Mucosa of stomach (tissue), 1 donor: Measurements from ENCODE around the gene TRIM50.
"Not testable (repeated sequence)": the region's sequence is repeated elsewhere in the genome, so short reads cannot be mapped to it uniquely, and the experiment has no call there.

Experiments
- H3K27me3 ChIP-seq: one replicate; pipeline ENCODE4 v1.7.0; 2013; ENCODE audit warnings: mild to moderate bottlenecking, low read length; ENCODE audit not compliant: control insufficient read depth, insufficient read depth
- H3K36me3 ChIP-seq: one replicate; pipeline ENCODE4 v1.7.0; 2013; ENCODE audit warnings: low read length; ENCODE audit not compliant: control insufficient read depth, insufficient read depth
- H3K4me1 ChIP-seq: one replicate; pipeline ENCODE4 v1.7.0; 2013; ENCODE audit warnings: mild to moderate bottlenecking, low read length; ENCODE audit not compliant: control insufficient read depth, insufficient read depth
- H3K4me3 ChIP-seq: one replicate; pipeline ENCODE4 v1.7.0; 2013; ENCODE audit warnings: low read length
- H3K9ac ChIP-seq: one replicate; pipeline ENCODE4 v1.7.0; 2013; ENCODE audit warnings: mild to moderate bottlenecking, low read length, moderate library complexity
- H3K9me3 ChIP-seq: one replicate; pipeline ENCODE4 v1.7.0; 2013; ENCODE audit warnings: mild to moderate bottlenecking, low read length, moderate library complexity; ENCODE audit not compliant: control insufficient read depth
- donor health status: Pancreatic carcinoma.

Gene TRIM50

GRCh38 chr7:73308074-73308664 lies 19.7 kb downstream of the TRIM50 start:
- no peaks in the 10 kb centered on the region for H3K36me3 ChIP-seq
- H3K9me3 ChIP-seq: no peaks in the 10 kb centered on the region
- no peaks in the 10 kb centered on the region for H3K27me3 ChIP-seq
- peak overlapping the region; percentile 70 for H3K9ac ChIP-seq
- peak overlapping the region; percentile 71 for H3K4me3 ChIP-seq
- H3K4me1 ChIP-seq: peaks cover 5% of the 10 kb centered on the region

- Histone ChIP-seq H3K4me1 (peaks cover 5% of the 10 kb centered on the region), H3K36me3 (no peaks in the 10 kb centered on the region), H3K9me3 (no peaks in the 10 kb centered on the region), H3K27me3 (no peaks in the 10 kb centered on the region), H3K9ac (no peak overlapping the region), H3K4me3 (no peak overlapping the region)
Observed at GRCh38 chr7:73307436-73307835, 20.4 kb downstream of the TRIM50 start.

GRCh38 chr7:73304612-73305387 lies 23.1 kb downstream of the TRIM50 start:
- not testable (repeated sequence) for H3K9me3 ChIP-seq, H3K4me3 ChIP-seq, H3K27me3 ChIP-seq, H3K36me3 ChIP-seq, H3K9ac ChIP-seq, H3K4me1 ChIP-seq

- Histone ChIP-seq H3K9ac (no peak overlapping the region), H3K4me1 (peaks cover 1% of the 10 kb centered on the region), H3K36me3 (no peaks in the 10 kb centered on the region), H3K4me3 (no peak overlapping the region), H3K9me3 (no peaks in the 10 kb centered on the region), H3K27me3 (no peaks in the 10 kb centered on the region)
Observed at GRCh38 chr7:73304071-73304470, 23.8 kb downstream of the TRIM50 start.

GRCh38 chr7:73303546-73303945 lies 24.3 kb downstream of the TRIM50 start:
- Histone ChIP-seq H3K36me3 (no peaks in the 10 kb centered on the region), H3K27me3 (no peaks in the 10 kb centered on the region), H3K4me1 (no peaks in the 10 kb centered on the region), H3K9me3 (no peaks in the 10 kb centered on the region), H3K9ac (no peak overlapping the region), H3K4me3 (no peak overlapping the region)

- H3K9me3 ChIP-seq, H3K4me3 ChIP-seq: not testable (repeated sequence)
Observed at GRCh38 chr7:73302846-73303245, 25.0 kb downstream of the TRIM50 start.

GRCh38 chr7:73301108-73301507 lies 26.8 kb downstream of the TRIM50 start:
- not testable (repeated sequence) for H3K27me3 ChIP-seq, H3K9ac ChIP-seq, H3K4me3 ChIP-seq, H3K9me3 ChIP-seq, H3K4me1 ChIP-seq, H3K36me3 ChIP-seq

More at GRCh38 chr7:73302846-73303245, 25.0 kb downstream of the TRIM50 start:
- not testable (repeated sequence) for H3K36me3 ChIP-seq, H3K27me3 ChIP-seq, H3K4me1 ChIP-seq, H3K9ac ChIP-seq

- not testable (repeated sequence) for H3K9ac ChIP-seq, H3K36me3 ChIP-seq, H3K9me3 ChIP-seq, H3K27me3 ChIP-seq, H3K4me1 ChIP-seq, H3K4me3 ChIP-seq
Observed at GRCh38 chr7:73299812-73300211, 28.1 kb downstream of the TRIM50 start.

- H3K36me3 ChIP-seq, H3K4me3 ChIP-seq, H3K9ac ChIP-seq, H3K9me3 ChIP-seq, H3K27me3 ChIP-seq, H3K4me1 ChIP-seq: not testable (repeated sequence)
Observed at GRCh38 chr7:73297706-73298105, 30.2 kb downstream of the TRIM50 start.

GRCh38 chr7:73297235-73297634 lies 30.6 kb downstream of the TRIM50 start:
- H3K27me3 ChIP-seq, H3K4me3 ChIP-seq, H3K9ac ChIP-seq, H3K9me3 ChIP-seq, H3K36me3 ChIP-seq, H3K4me1 ChIP-seq: not testable (repeated sequence)

GRCh38 chr7:73277210-73277609 lies 50.7 kb downstream of the TRIM50 start:
- not testable (repeated sequence) for H3K36me3 ChIP-seq, H3K27me3 ChIP-seq, H3K9ac ChIP-seq, H3K4me3 ChIP-seq, H3K4me1 ChIP-seq, H3K9me3 ChIP-seq

GRCh38 chr7:73267813-73268212 lies 60.1 kb downstream of the TRIM50 start:
- H3K36me3 ChIP-seq, H3K4me3 ChIP-seq, H3K4me1 ChIP-seq, H3K27me3 ChIP-seq, H3K9me3 ChIP-seq, H3K9ac ChIP-seq: not testable (repeated sequence)
